HL-60 (cell line): ENCODE measurements around the gene METTL16.

Experiments
- CTCF ChIP-seq: IDR thresholded peaks from one replicate; pipeline ENCODE4 v1.5.1; 2011; ENCODE audit warnings: low read length, control low read depth, inconsistent platforms; ENCODE audit not compliant: insufficient read depth
- GABPA ChIP-seq: IDR thresholded peaks from 2 replicates; pipeline ENCODE4 v1.6.1; 2012; ENCODE audit warnings: low read depth
- POLR2AphosphoS5 ChIP-seq: IDR thresholded peaks from 2 replicates; pipeline ENCODE4 v1.6.1; 2012; ENCODE audit warnings: low read depth
- SPI1 ChIP-seq: IDR thresholded peaks from 2 replicates; pipeline ENCODE4 v1.6.1; 2012; ENCODE audit warnings: low read depth, mild to moderate bottlenecking, borderline replicate concordance

DNA sequence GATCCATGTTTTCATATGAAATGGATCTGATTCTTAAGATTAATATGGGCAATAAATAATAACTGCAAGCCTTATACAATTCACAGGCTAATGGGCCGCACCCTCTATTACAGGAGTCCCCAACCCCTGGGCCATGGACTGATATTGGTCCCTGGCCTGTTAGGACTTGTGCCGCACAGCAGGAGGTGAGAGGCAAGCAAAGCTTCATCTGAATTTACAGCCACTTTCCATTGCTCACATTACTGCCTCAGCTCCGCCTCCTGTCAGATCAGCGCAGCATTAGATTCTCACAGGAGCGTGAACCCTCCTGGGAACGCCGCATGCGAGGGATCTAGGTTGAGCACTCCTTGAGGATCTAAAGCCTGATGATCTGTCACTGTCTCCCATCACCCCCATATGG lies 26.8 kb downstream of the METTL16 start:
- TF ChIP-seq CTCF (no peak), POLR2AphosphoS5 (no peak), SPI1 (no peak), GABPA (no peak)
